ENCODE results near the gene UBE2V1. TPM values are rescaled to one million over a fixed set of nuclear protein-coding genes. Genes with fewer than 3 reads are reported as not detected.

UBE2V1 gene
- total and polyA plus RNA-seq, 2 donors from 2014 or later: 99.1 to 105 TPM

DNA sequence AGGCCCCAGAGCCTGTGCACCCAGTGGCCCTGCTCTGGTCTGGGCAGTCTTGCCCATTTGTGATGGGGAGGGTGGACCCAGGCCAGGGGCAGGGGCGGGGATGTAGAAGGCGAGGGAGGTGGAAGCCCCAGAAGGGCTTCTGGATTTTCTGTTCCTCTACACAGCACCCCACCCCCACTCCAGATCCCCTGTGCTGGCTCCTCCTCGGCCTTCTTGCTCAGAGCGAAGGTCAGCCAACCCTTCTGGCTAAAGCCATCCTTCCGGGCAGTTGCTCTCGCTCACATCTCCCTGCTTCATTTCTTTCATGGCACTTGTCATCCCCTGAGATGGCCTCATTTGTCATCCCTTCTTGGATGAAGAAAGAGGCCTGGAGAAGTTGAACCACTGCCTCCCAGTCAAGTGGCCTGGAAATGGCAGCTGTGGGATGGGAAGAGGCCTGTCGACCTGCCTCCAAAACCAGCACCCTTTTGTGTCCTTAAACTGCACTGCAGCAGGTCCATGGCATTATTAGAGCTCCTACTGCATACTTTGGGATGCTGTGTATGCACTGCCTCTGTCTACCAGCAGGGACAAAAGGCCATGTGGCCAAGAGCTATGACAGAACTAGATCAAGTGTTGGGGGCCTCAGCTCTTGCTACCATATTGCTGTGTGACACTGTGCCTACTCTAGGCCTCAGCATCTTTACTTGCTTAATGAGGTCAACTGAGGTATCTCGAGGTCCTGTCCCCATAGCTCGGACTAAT is 20.7 kb upstream of the UBE2V1 start:
- FAIRE-seq: no peak
- no peak for TF ChIP-seq CTCF (IDR thresholded peaks at IDR 0.05; ENCODE audit: borderline replicate concordance, extremely low read depth, insufficient read depth)
- no peak overlapping the region for H3K4me3 ChIP-seq (ENCODE audit: low read length in 3 of 3)
- H3K9me3 ChIP-seq (ENCODE audit: control insufficient read depth in 2 of 3, insufficient read depth in 1 of 3, low read length in 3 of 3): no peaks in the 10 kb centered on the region
- DNase-seq: no peak
- no peak overlapping the region for H3K9ac ChIP-seq (ENCODE audit: low read length in 3 of 3)
- no peak overlapping the region for H3K27ac ChIP-seq (ENCODE audit: low read depth in 2 of 2, low read length in 2 of 2)
- intact Hi-C loops (cut with DNase I): no loop called here
- no peaks in the 10 kb centered on the region for H3K27me3 ChIP-seq (ENCODE audit: control insufficient read depth, insufficient read depth, low read length)
- H3K4me1 ChIP-seq (ENCODE audit: control insufficient read depth in 2 of 3, insufficient read depth in 2 of 3, low read depth in 1 of 3, low read length in 3 of 3): peaks cover 0 to 8% (median 3%) of the 10 kb centered on the region in 3 donors
- H3K36me3 ChIP-seq (ENCODE audit: control insufficient read depth in 2 of 3, insufficient read depth in 3 of 3, low read length in 3 of 3): peaks cover 0 to 11% (median 7%) of the 10 kb centered on the region in 3 donors

- no peak for DNase-seq
- Histone ChIP-seq H3K36me3 (ENCODE audit: control insufficient read depth in 2 of 3, insufficient read depth in 3 of 3, low read length in 3 of 3) (peaks cover 0 to 11% (median 10%) of the 10 kb centered on the region in 3 donors), H3K27ac (ENCODE audit: low read depth in 2 of 2, low read length in 2 of 2) (no peak overlapping the region), H3K9me3 (ENCODE audit: control insufficient read depth in 2 of 3, insufficient read depth in 1 of 3, low read length in 3 of 3) (no peaks in the 10 kb centered on the region), H3K9ac (ENCODE audit: low read length in 3 of 3) (no peak overlapping the region), H3K4me1 (ENCODE audit: control insufficient read depth in 2 of 3, insufficient read depth in 2 of 3, low read depth in 1 of 3, low read length in 3 of 3) (peaks cover 0 to 4% (median 3%) of the 10 kb centered on the region in 3 donors), H3K27me3 (ENCODE audit: control insufficient read depth, insufficient read depth, low read length) (no peaks in the 10 kb centered on the region), H3K4me3 (ENCODE audit: low read length in 3 of 3) (no peak overlapping the region)
- no peak for FAIRE-seq
- intact Hi-C loops (cut with DNase I): no loop called here
- no peak for TF ChIP-seq CTCF (IDR thresholded peaks at IDR 0.05; ENCODE audit: borderline replicate concordance, extremely low read depth, insufficient read depth)
These were observed 20.1 kb upstream of the UBE2V1 start for GRCh38 chr20:50133041-50133440.

DNA sequence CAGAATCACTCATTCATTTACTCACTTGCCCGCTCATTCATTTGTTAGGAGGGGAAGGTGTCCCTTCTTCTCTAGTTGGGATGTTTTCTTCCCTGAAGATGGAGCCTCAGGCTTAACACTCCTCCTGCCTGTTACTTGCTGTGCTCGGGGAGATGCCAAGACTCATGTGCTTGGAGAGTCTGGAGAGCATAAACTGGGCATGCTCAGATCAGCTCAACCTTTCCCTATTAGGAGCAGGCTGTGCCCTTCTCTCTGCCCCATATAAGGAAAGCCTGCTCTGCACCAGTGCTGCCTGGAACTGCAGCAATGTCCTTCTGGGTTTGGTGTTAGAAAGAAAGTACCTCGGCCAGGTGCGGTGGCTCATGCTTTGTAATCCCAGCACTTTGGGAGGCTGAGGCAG is 18.0 kb upstream of the UBE2V1 start:
- H3K36me3 ChIP-seq (ENCODE audit: control insufficient read depth in 2 of 3, insufficient read depth in 3 of 3, low read length in 3 of 3): peaks cover 4 to 18% (median 15%) of the 10 kb centered on the region in 3 donors
- intact Hi-C loops (cut with DNase I): no loop called here
- H3K27me3 ChIP-seq (ENCODE audit: control insufficient read depth, insufficient read depth, low read length): no peaks in the 10 kb centered on the region
- H3K4me3 ChIP-seq (ENCODE audit: low read length in 3 of 3): no peak overlapping the region
- no peaks in the 10 kb centered on the region for H3K9me3 ChIP-seq (ENCODE audit: control insufficient read depth in 2 of 3, insufficient read depth in 1 of 3, low read length in 3 of 3)
- TF ChIP-seq CTCF (IDR thresholded peaks at IDR 0.05; ENCODE audit: borderline replicate concordance, extremely low read depth, insufficient read depth): no peak
- no peak overlapping the region for H3K27ac ChIP-seq (ENCODE audit: low read depth in 2 of 2, low read length in 2 of 2)
- no peak for DNase-seq
- H3K9ac ChIP-seq (ENCODE audit: low read length in 3 of 3): no peak overlapping the region
- peaks cover 0 to 3% (median 3%) of the 10 kb centered on the region in 3 donors for H3K4me1 ChIP-seq (ENCODE audit: control insufficient read depth in 2 of 3, insufficient read depth in 2 of 3, low read depth in 1 of 3, low read length in 3 of 3)
- no peak for FAIRE-seq

Data from kidney (tissue), 14 donors.